GM23338 (cell line): ENCODE measurements around the gene CDK4. TPM values are rescaled to one million over a fixed set of nuclear protein-coding genes. Genes with fewer than 3 reads are reported as not detected.

Experiments used
- ATAC-seq: fragments of 200-7000 bp; cut with Tn5 transposase; 3 replicates; pipeline ENCODE4 v1.9.1; 2020
- DNase-seq: peaks from one replicate; pipeline ENCODE4 v3.0.0-alpha.2; 2015; ENCODE audit warnings: low spot score
- H2AFZ ChIP-seq: fragments of 200-600 bp; sonication (generic); 2 replicates; pipeline ENCODE4 v1.8.0; 2016; ENCODE audit warnings: antibody characterized with exemption, mild to moderate bottlenecking, moderate library complexity
- H3F3A ChIP-seq: fragments of 200-600 bp; sonication (generic); replicated peaks from 2 replicates; pipeline ENCODE4 v1.8.0; 2017; ENCODE audit warnings: antibody characterized with exemption, mixed run types, low read depth
- H3K27ac ChIP-seq: fragments of 200-600 bp; sonication (generic); 2 replicates; pipeline ENCODE4 v1.6.1; 2016; ENCODE audit warnings: low read depth
- H3K27me3 ChIP-seq: fragments of 200-600 bp; sonication (generic); 2 replicates; pipeline ENCODE4 v1.8.0; 2016; ENCODE audit warnings: mild to moderate bottlenecking, mixed run types, moderate library complexity; ENCODE audit not compliant: insufficient read depth
- H3K36me3 ChIP-seq: fragments of 200-600 bp; sonication (generic); 2 replicates; pipeline ENCODE4 v1.8.0; 2016; ENCODE audit warnings: mild to moderate bottlenecking; ENCODE audit not compliant: insufficient read depth
- H3K4me1 ChIP-seq: fragments of 200-600 bp; sonication (generic); 2 replicates; pipeline ENCODE4 v1.8.0; 2016; ENCODE audit warnings: mild to moderate bottlenecking, moderate library complexity; ENCODE audit not compliant: insufficient read depth
- H3K4me2 ChIP-seq: fragments of 200-600 bp; sonication (generic); 2 replicates; pipeline ENCODE4 v1.7.1; 2017; ENCODE audit warnings: mixed run types
- H3K4me3 ChIP-seq: fragments of 200-600 bp; sonication (generic); 2 replicates; pipeline ENCODE4 v1.6.1; 2016; ENCODE audit warnings: mixed run types
- H3K79me2 ChIP-seq: fragments of 200-600 bp; sonication (generic); replicated peaks from 2 replicates; pipeline ENCODE4 v1.8.0; 2017; ENCODE audit warnings: mild to moderate bottlenecking; ENCODE audit not compliant: insufficient read depth
- H3K9me2 ChIP-seq: fragments of 200-600 bp; sonication (generic); 2 replicates; pipeline ENCODE4 v1.8.0; 2017; ENCODE audit not compliant: insufficient read depth
- H4K20me1 ChIP-seq: fragments of 200-600 bp; sonication (generic); replicated peaks from 2 replicates; pipeline ENCODE4 v1.8.0; 2017; ENCODE audit warnings: mild to moderate bottlenecking; ENCODE audit not compliant: insufficient read depth
- H3K27ac Mint-ChIP-seq: 2 replicates; pipeline ENCODE4 v1.8.0; 2020; ENCODE audit warnings: inconsistent platforms, mild to moderate bottlenecking, moderate library complexity, mixed read lengths
- H3K27me3 Mint-ChIP-seq: 3 replicates; pipeline ENCODE4 v1.8.0; 2022; ENCODE audit warnings: low read depth, mild to moderate bottlenecking, moderate library complexity, mixed read lengths, inconsistent platforms; ENCODE audit not compliant: insufficient read depth, poor library complexity
- H3K36me3 Mint-ChIP-seq: 3 replicates; pipeline ENCODE4 v1.8.0; 2021; ENCODE audit warnings: low read depth, mild to moderate bottlenecking, inconsistent platforms, moderate library complexity, mixed read lengths
- H3K4me1 Mint-ChIP-seq: 3 replicates; pipeline ENCODE4 v1.8.0; 2020; ENCODE audit warnings: mild to moderate bottlenecking, inconsistent platforms, mixed read lengths
- H3K4me3 Mint-ChIP-seq: 3 replicates; pipeline ENCODE4 v1.8.0; 2021; ENCODE audit warnings: moderate library complexity, mild to moderate bottlenecking, inconsistent platforms, mixed read lengths
- H3K9me3 Mint-ChIP-seq: 3 replicates; pipeline ENCODE4 v1.8.0; 2020; ENCODE audit warnings: moderate library complexity, mild to moderate bottlenecking, inconsistent platforms, mixed read lengths
- CREB1 ChIP-seq: fragments of 250-450 bp; sonication (Bioruptor Pico); IDR thresholded peaks from 2 replicates; pipeline ENCODE4 v1.5.0; 2020; ENCODE audit warnings: low read depth, mild to moderate bottlenecking, moderate library complexity
- CTCF ChIP-seq, 2 experiments: fragments of 200-600 bp in 1 of 2; sonication (generic) in 1 of 2; conservative IDR thresholded peaks; 2 replicates each; pipeline versions ENCODE4 v1.5.1 to v1.6.1; 2016 to 2017; ENCODE audit warnings: antibody characterized with exemption in 2 of 2, low read depth in 2 of 2, mild to moderate bottlenecking in 2 of 2, moderate library complexity in 1 of 2
- ETS1 ChIP-seq: IDR thresholded peaks from 2 replicates; pipeline ENCODE4 v1.6.1; 2016; ENCODE audit warnings: antibody characterized with exemption
- EZH2 ChIP-seq: fragments of 200-600 bp; sonication (generic); IDR thresholded peaks from one replicate; pipeline ENCODE4 v1.8.0; 2017; ENCODE audit warnings: antibody characterized with exemption, mild to moderate bottlenecking, low read depth; ENCODE audit not compliant: unreplicated experiment
- NANOG ChIP-seq: IDR thresholded peaks from 2 replicates; pipeline ENCODE4 v1.6.1; 2016; ENCODE audit warnings: antibody characterized with exemption, borderline replicate concordance
- POLR2AphosphoS5 ChIP-seq: IDR thresholded peaks from 2 replicates; pipeline ENCODE4 v1.6.1; 2016; ENCODE audit warnings: antibody characterized with exemption, low read depth
- REST ChIP-seq: IDR thresholded peaks from one replicate; pipeline ENCODE4 v1.6.1; 2018; ENCODE audit warnings: antibody characterized with exemption; ENCODE audit not compliant: unreplicated experiment
- ZNF331 ChIP-seq: fragments of 250-450 bp; sonication (Bioruptor Pico); IDR thresholded peaks from 2 replicates; pipeline ENCODE4 v1.5.0; 2020; ENCODE audit warnings: low read depth, mild to moderate bottlenecking, moderate library complexity
- ZNF462 ChIP-seq: fragments of 250-450 bp; sonication (Bioruptor Pico); IDR thresholded peaks from 2 replicates; pipeline ENCODE4 v1.5.0; 2020; ENCODE audit warnings: mild to moderate bottlenecking, moderate library complexity
- polyA plus RNA-seq: library from polyadenylated mRNA; unstranded; fragments of >200 nt; fragmentation: Nextera tagmentation; extraction: Ambion mirVana; gene quantifications from 2 replicates; pipeline ENCODE4 v1.2.1, GENCODE V29; 2016
- total RNA-seq: library from RNA; depleted of rRNA; stranded (reverse); fragments of >200 nt; shearing (Covaris generic); gene quantifications from 2 replicates; pipeline ENCODE4 v1.2.3, GENCODE V29; 2014

The CDK4 gene
- total and polyA plus RNA-seq, 2 experiments from 2014 or later = 105 to 198 TPM

- no peaks in the 10 kb centered on the region for H3K9me2 ChIP-seq
- H3K4me2 ChIP-seq = no peak overlapping the region
- Mint-ChIP-seq H3K27ac (no peak overlapping the region), H3K9me3 (no peaks in the 10 kb centered on the region), H3K27me3 (peaks cover 5% of the 10 kb centered on the region), H3K36me3 (peaks cover 23% of the 10 kb centered on the region), H3K4me1 (peaks cover 4% of the 10 kb centered on the region; the same call in 1 of the 3 replicates), H3K4me3 (peak overlapping the region; percentile 100)
- H3F3A ChIP-seq = no peaks in the 10 kb centered on the region
- no peak overlapping the region for H2AFZ ChIP-seq
- peaks cover 1% of the 10 kb centered on the region for H4K20me1 ChIP-seq
- peaks cover 18% of the 10 kb centered on the region; the same call in 1 of the 2 replicates for H3K36me3 ChIP-seq
- no peak for ATAC-seq
- H3K79me2 ChIP-seq = peaks cover 18% of the 10 kb centered on the region
- TF ChIP-seq ZNF462 (no peak), EZH2 (no peak), ZNF331 (CRISPR knock-in tag) (no peak)
- no peak for DNase-seq
- no peaks in the 10 kb centered on the region for H3K27me3 ChIP-seq
- peak overlapping the region; percentile 100; the same call in 1 of the 2 replicates for H3K4me3 ChIP-seq
- no peak overlapping the region for H3K27ac ChIP-seq
- H3K4me1 ChIP-seq = peaks cover 5% of the 10 kb centered on the region; the same call in 1 of the 2 replicates
Measured at GRCh38 chr12:57782243-57782607, 30.1 kb upstream of the CDK4 start.

- Histone ChIP-seq H3K27me3 (no peaks in the 10 kb centered on the region), H3K4me3 (no peak overlapping the region), H3K9me2 (no peaks in the 10 kb centered on the region), H3K27ac (no peak overlapping the region), H4K20me1 (no peaks in the 10 kb centered on the region; the same call in none of the 2 replicates), H3K4me2 (no peak overlapping the region), H2AFZ (no peak overlapping the region), H3K4me1 (peaks cover 5% of the 10 kb centered on the region; the same call in 1 of the 2 replicates), H3K36me3 (peaks cover 13% of the 10 kb centered on the region; the same call in 1 of the 2 replicates), H3F3A (no peaks in the 10 kb centered on the region), H3K79me2 (peaks cover 18% of the 10 kb centered on the region)
- ATAC-seq = no peak
- Mint-ChIP-seq H3K4me1 (peaks cover 4% of the 10 kb centered on the region; the same call in 1 of the 3 replicates), H3K27ac (no peak overlapping the region), H3K36me3 (peaks cover 20% of the 10 kb centered on the region), H3K27me3 (peaks cover 5% of the 10 kb centered on the region), H3K9me3 (no peaks in the 10 kb centered on the region), H3K4me3 (no peak overlapping the region; the same call in 2 of the 3 replicates)
- no peak for DNase-seq
- no peak for TF ChIP-seq ZNF331 (CRISPR knock-in tag)
- TF ChIP-seq REST = no peak
- no peak for TF ChIP-seq CTCF (conservative IDR thresholded peaks at IDR 0.05; ENCODE audit: low read depth in 2 of 2)
- no peak for TF ChIP-seq ETS1
- no peak for TF ChIP-seq POLR2AphosphoS5
- TF ChIP-seq NANOG = no peak
- TF ChIP-seq CREB1 (CRISPR knock-in tag) = no peak
Measured at GRCh38 chr12:57781801-57782200, 29.7 kb upstream of the CDK4 start.
